C4-2B (cell line): ENCODE measurements around the gene CLEC11A.
"Not testable (repeated sequence)": the region's sequence is repeated elsewhere in the genome, so short reads cannot be mapped to it uniquely, and the experiment has no call there.

Source experiments
- H3K27ac ChIP-seq: fragments of 450-650 bp; 2 replicates; pipeline ENCODE4 v1.5.1; 2017
- ZFX ChIP-seq: fragments of 450-650 bp; IDR thresholded peaks from 2 replicates; pipeline ENCODE4 v1.6.1; 2017
- TF ChIP-seq, protein P1 (sequence below): fragments of 450-650 bp; conservative IDR thresholded peaks from 2 replicates; pipeline ENCODE4 v1.5.1; 2017; ENCODE audit warnings: mild to moderate bottlenecking

Gene CLEC11A

DNA sequence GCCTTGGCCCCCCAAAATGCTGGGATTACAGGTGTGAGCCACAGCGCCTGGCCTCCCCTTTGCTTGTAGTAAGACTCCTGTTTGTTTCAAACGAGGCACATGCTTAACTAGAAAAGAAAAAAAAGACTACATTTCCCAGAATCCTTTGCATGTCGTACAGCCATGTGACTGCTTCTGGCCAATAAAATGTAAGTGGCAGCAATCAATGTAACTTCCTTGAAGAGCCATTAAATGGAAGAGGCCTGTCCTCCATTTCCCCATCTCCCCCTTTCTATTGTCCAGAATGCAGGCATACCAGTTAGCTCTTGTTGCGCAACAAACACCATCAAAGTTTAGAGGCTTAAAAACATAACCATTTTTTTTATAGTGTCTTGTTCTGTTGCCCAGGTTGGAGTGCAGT lies 36.7 kb downstream of the CLEC11A start:
- TF ChIP-seq ZFX = no peak
- TF ChIP-seq, protein P1, sequence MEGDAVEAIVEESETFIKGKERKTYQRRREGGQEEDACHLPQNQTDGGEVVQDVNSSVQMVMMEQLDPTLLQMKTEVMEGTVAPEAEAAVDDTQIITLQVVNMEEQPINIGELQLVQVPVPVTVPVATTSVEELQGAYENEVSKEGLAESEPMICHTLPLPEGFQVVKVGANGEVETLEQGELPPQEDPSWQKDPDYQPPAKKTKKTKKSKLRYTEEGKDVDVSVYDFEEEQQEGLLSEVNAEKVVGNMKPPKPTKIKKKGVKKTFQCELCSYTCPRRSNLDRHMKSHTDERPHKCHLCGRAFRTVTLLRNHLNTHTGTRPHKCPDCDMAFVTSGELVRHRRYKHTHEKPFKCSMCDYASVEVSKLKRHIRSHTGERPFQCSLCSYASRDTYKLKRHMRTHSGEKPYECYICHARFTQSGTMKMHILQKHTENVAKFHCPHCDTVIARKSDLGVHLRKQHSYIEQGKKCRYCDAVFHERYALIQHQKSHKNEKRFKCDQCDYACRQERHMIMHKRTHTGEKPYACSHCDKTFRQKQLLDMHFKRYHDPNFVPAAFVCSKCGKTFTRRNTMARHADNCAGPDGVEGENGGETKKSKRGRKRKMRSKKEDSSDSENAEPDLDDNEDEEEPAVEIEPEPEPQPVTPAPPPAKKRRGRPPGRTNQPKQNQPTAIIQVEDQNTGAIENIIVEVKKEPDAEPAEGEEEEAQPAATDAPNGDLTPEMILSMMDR = no peak
- H3K27ac ChIP-seq = no peak overlapping the region

DNA sequence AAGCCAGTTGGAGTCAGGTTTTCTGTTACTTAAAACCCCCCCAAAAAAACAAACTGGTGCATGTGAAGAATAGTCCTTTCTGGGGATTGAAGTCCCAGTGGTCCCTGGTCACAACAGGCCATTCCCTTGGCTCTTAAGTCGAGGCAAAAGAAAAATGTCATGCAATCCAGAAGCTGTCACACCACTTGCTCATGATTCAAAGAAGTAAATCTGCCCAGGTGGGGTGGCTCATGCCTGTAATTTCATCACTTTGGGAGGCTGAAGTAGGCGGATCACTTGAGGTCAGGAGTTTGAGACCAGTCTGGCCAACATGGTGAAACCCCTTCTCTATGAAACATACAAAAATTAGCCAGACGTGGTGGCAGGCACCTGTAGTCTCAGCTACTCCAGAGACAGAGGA lies 38.3 kb downstream of the CLEC11A start:
- not testable (repeated sequence) for H3K27ac ChIP-seq

DNA sequence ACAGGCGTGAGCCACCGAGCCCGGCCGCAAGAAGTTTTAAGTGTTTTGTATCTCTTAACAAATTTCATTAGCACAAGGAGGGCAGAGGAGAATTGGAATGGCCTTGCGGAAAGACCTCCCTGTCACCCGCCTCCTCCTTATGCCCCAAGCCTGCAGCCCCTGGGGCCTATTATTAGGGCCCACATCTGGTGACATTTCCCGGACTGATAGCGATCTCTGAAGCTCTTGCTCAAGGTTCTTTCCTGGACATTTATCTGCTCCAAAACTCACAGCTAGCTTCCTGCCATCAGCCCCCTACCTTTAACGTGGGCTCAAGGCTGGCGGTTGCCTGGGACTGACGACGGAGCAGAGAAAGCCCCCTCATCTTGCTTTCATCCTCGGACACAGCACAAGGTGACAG lies 40.4 kb downstream of the CLEC11A start:
- H3K27ac ChIP-seq = not testable (repeated sequence)

DNA sequence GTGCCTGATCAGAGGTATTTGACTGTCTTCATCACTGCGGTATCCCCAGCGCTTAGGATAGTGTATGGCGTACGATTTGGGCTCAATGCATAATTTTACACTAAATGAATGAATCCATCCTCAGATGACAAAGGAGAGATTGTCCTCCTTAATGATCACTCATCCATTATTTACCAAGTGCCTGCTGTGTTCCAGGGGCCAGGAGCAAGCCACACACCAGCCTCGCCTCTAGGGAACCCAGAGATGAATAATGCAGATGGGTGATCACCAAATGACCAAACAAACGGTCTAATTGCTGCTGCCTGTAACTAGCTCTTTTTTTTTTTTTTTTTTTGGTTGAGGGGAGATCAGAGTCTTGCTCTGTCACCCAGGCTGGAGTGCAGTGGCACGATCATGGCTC lies 41.2 kb downstream of the CLEC11A start:
- TF ChIP-seq, protein P1 = no peak
- TF ChIP-seq ZFX = no peak
- H3K27ac ChIP-seq = no peak overlapping the region

DNA sequence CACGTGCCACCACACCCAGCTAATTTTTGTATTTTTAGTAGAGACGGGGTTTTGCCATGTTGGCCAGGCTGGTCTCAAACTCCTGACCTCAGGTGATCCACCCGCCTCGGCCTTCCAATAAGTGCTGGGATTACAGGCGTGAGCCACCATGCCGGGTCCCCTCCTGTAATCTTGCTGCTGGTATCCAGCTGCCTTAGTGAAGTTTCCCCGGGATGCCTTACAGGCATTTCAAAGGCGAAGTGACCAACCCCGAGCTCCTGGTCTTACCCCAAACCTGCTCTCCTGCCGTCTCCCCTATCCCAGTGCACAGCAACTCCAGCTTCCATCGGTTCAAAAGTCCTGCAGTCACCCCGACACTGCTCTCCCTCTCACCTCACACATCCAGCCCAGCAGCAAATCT lies 43.6 kb downstream of the CLEC11A start:
- H3K27ac ChIP-seq = not testable (repeated sequence)

- H3K27ac ChIP-seq = not testable (repeated sequence)
Measured at GRCh38 chr19:50767263-50767662, 44.1 kb downstream of the CLEC11A start.

- TF ChIP-seq, protein P1 = no peak
- TF ChIP-seq ZFX = no peak
- no peak overlapping the region for H3K27ac ChIP-seq
Measured at GRCh38 chr19:50768277-50768676, 45.1 kb downstream of the CLEC11A start.

DNA sequence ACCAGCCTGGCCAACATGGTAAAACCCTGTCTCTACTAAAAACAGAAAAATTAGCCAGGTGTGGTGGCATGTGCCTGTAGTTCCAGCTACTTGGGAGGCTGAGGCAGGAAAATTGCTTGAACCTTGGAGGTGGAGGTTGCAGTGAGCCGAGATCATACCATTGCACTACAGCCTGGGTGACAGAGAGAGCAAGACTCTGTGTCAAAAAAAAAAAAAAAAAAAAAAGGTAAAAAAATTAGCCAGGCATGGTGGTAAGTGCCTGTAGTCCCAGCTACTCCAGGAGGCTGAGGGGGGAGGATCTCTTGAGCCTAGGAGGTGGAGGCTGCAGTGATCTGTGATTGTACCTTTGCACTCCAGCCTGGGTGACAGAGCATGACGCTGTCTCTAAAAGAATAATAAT lies 47.0 kb downstream of the CLEC11A start, which contains the start of gene GPR32:
Gene GPR32, plus strand, starts transcription at position 301 of the 400 bp plus-strand sequence. CDS start 137 bp downstream, outside the sequence.
- not testable (repeated sequence) for H3K27ac ChIP-seq

GRCh38 chr19:50770888-50771287 lies 47.7 kb downstream of the CLEC11A start:
- H3K27ac ChIP-seq = no peak overlapping the region
- TF ChIP-seq ZFX = no peak
- TF ChIP-seq, protein P1 = no peak

DNA sequence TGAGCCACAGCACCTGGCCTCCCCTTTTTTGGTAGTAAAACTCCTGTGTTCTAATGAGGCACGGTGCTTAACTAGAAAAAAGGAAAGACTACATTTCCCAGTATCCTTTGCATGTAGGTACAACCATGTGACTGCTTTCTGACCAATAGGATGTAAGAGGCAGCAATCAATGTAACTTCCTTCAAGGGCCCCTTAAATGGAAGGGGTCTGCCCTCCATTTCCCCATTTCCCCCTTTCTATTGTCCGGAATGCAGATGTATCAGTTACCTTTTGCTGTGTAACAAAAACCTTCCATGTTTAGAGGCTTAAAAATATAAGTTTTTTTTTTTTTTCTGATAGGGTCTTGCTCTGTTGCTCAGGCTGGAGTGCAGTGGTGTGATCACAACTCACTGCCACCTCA lies 49.3 kb downstream of the CLEC11A start:
- no peak for TF ChIP-seq ZFX
- TF ChIP-seq, protein P1 = no peak
- no peak overlapping the region for H3K27ac ChIP-seq

DNA sequence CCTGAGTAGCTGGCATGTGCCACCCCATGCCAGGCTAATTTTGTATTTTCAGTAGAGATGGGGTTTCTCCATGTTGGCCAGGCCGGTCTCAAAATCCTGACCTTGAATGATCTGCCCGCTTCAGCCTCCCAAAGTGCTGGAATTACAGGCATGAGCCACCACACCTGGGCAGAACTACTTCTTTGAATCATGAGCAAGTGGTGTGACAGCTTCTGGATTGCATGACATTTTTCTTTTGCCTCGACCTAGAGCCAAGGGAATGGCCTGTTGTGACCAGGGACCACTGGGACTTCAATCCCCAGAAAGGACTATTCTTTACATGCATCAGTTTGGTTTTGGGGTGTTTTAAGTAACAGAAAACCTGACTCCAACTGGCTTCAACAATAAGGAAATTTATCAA lies 49.7 kb downstream of the CLEC11A start:
- H3K27ac ChIP-seq = not testable (repeated sequence)

- not testable (repeated sequence) for H3K27ac ChIP-seq
Measured at GRCh38 chr19:50773454-50773853, 50.3 kb downstream of the CLEC11A start.
